Measurements from ENCODE around the gene TLE1. TPM values are rescaled to one million over a fixed set of nuclear protein-coding genes. Genes with fewer than 3 reads are reported as not detected.
A peak's percentile ranks its signal among the peaks of the same experiment; 100 is the strongest.

The TLE1 gene
- total RNA-seq, 1 donor from 2014 or later: 42.5 TPM

- H3K9me3 Mint-ChIP-seq: peaks cover 3% of the 10 kb centered on the region
- H3K36me3 Mint-ChIP-seq (ENCODE audit: low read depth): no peaks in the 10 kb centered on the region
- no peaks in the 10 kb centered on the region for H3K27me3 Mint-ChIP-seq (ENCODE audit: low read depth)
- DNase-seq (ENCODE audit: low read depth, low spot score): no peak
- H3K4me3 Mint-ChIP-seq: no peak overlapping the region
- H3K27ac Mint-ChIP-seq (ENCODE audit: unreplicated experiment): no peak overlapping the region
- no peak for TF ChIP-seq CTCF (conservative IDR thresholded peaks at IDR 0.05)
- H3K4me1 Mint-ChIP-seq: peaks cover 51% of the 10 kb centered on the region
Measured at GRCh38 chr9:81563739-81564138, 125.6 kb downstream of the TLE1 start.

GRCh38 chr9:81563020-81563407, 126.3 kb downstream of the TLE1 start:
- Mint-ChIP-seq H3K27ac (ENCODE audit: unreplicated experiment) (no peak overlapping the region), H3K9me3 (peaks cover 3% of the 10 kb centered on the region), H3K36me3 (ENCODE audit: low read depth) (no peaks in the 10 kb centered on the region), H3K4me3 (peak overlapping the region; percentile 17), H3K4me1 (peaks cover 58% of the 10 kb centered on the region), H3K27me3 (ENCODE audit: low read depth) (no peaks in the 10 kb centered on the region)
- TF ChIP-seq CTCF (conservative IDR thresholded peaks at IDR 0.05): no peak
- no peak for DNase-seq (ENCODE audit: low read depth, low spot score)

- H3K9me3 Mint-ChIP-seq: peaks cover 3% of the 10 kb centered on the region
- no peaks in the 10 kb centered on the region for H3K36me3 Mint-ChIP-seq (ENCODE audit: low read depth)
- no peak for DNase-seq (ENCODE audit: low read depth, low spot score)
- no peak for TF ChIP-seq CTCF (conservative IDR thresholded peaks at IDR 0.05)
- H3K27me3 Mint-ChIP-seq (ENCODE audit: low read depth): no peaks in the 10 kb centered on the region
- H3K4me3 Mint-ChIP-seq: no peak overlapping the region
- H3K4me1 Mint-ChIP-seq: peaks cover 63% of the 10 kb centered on the region
- H3K27ac Mint-ChIP-seq (ENCODE audit: unreplicated experiment): peak overlapping the region; percentile 97
Measured at GRCh38 chr9:81562231-81563019, 126.9 kb downstream of the TLE1 start.

- Mint-ChIP-seq H3K4me1 (peaks cover 63% of the 10 kb centered on the region), H3K27ac (ENCODE audit: unreplicated experiment) (peak overlapping the region; percentile 44), H3K9me3 (peaks cover 3% of the 10 kb centered on the region), H3K4me3 (no peak overlapping the region), H3K36me3 (ENCODE audit: low read depth) (no peaks in the 10 kb centered on the region), H3K27me3 (ENCODE audit: low read depth) (no peaks in the 10 kb centered on the region)
- no peak for TF ChIP-seq CTCF (conservative IDR thresholded peaks at IDR 0.05)
- DNase-seq (ENCODE audit: low read depth, low spot score): no peak
Measured at GRCh38 chr9:81560851-81561732, 128.3 kb downstream of the TLE1 start.

- Mint-ChIP-seq H3K36me3 (ENCODE audit: low read depth) (no peaks in the 10 kb centered on the region), H3K4me3 (peak overlapping the region; percentile 16), H3K27me3 (ENCODE audit: low read depth) (no peaks in the 10 kb centered on the region), H3K9me3 (peaks cover 3% of the 10 kb centered on the region), H3K4me1 (peaks cover 54% of the 10 kb centered on the region), H3K27ac (ENCODE audit: unreplicated experiment) (peak overlapping the region; percentile 12)
- TF ChIP-seq CTCF (conservative IDR thresholded peaks at IDR 0.05): no peak
- DNase-seq (ENCODE audit: low read depth, low spot score): no peak
Measured at GRCh38 chr9:81559709-81560108, 129.6 kb downstream of the TLE1 start.

All from neural crest cell (in vitro differentiated cells).